ENCODE results near the gene FGG.

The FGG gene

DNA sequence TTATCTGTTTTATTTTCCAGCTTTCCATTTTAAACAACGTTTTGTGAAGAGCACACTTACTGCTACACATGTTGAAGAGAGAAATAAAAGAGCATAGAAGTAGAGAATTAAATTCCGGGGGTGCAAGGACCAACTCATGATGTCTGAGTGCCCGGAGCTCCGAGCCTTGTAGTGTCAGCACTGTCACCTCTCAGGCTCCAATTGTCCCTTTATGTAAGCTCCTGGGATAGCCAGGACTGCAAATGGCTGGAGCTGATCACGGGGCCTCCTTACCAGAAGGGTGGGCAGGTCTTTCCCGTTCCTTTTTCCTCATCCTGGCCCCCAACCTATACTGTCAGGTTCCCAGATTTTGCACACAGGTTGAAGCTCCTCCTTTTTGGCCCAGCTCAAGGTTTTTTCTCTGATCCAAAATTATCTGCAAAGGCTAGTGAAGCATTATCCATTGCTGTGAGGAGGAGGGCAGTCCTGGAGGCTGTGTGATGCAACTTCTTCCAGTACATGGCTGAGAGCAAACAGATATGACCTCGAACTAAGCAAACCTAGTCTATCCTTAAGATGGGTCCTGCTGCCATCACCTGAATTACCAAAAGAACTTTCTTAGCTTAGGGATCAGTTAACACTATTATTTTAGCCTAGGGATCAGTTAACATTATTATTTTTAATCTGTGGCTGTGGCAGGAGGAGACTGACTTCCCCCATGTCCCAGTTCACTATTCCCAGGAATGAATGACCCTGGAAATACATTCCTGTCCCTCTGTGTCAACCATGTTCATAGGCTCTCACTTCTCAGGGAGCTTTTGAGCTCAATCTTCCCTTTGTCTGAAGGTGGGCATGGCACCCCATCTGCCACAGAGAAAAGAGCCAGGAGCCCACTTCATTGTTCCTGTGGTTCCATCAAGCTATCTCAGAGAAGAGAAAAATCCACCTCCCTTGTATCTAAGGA lies at the start of gene FGG:
FGG (minus strand) TSS at position 185 of the 943 bp plus-strand sequence; CDS start at position 138, 47 bp downstream.
- no peak for DNase-seq

DNA sequence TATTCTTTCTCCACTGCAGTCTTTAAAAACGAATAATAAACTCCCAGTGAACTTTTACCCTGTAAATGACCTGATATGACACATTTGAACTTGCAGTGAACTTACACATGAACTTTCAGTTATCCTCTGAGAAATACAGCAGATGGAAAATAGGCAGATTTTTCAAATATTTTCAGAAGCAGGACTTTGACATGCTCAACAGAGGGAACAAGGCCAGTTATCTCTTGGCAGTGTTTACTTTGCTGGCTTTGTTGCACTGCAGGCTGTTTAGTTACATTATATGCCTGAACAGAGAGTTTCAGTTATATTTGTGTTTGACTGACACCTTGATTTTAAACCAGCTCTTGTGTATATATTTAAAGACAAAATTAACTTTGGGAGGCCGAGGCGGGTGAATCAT lies 47.6 kb upstream of the FGG start:
- no peak for DNase-seq

DNA sequence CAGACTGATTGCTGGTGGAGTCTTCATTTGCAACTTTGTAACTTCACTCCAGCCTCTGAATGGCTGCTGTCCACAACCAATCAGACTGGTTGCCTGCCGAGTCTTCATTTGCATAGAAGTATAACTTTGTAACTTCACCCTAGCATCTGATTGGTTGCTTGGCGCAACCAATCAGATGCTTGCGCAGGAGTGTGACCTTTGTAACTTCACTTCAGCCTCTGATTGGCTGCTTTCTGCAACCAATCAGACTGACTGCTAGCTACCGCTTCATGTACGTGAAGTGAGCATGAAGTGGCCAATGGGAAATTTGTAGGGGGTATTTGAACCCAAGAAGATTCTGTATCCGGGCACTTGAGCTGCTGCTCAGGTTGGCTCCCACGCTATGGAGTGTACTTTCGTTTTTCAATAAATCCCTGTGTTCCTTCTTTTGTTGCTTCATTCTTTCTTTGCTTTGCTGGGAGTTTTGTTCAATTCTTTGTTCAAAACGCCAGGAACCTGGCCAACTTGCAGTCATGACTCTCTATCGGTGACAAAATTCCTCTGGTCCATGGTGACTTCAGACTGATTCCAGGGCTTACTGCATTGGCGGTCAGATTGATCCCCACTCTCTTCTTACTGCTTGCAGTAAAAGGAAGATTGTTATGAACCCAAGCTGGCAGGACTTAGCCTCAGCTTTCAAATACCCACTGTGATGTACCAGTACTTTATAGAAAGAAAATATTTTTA lies 46.4 kb upstream of the FGG start:
- DNase-seq, result no peak

DNA sequence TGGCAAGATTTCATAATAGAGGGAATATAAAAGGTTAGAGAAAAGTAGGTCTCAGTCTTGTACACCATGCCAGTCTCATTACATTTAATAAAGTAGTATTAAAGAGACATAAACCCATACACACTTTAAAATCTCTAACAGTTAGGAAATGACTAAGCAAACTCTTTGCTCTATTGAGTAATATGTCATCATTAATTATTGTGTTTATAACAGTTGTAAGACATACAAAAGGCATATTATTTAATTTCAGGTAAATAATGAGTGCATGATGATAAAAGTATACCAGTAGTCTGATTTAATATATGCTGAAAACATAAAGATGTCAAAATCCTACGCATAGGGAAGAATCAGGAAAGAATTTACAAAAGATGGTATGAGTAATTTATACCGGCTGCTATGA lies 31.0 kb upstream of the FGG start:
- no peak for DNase-seq

DNA sequence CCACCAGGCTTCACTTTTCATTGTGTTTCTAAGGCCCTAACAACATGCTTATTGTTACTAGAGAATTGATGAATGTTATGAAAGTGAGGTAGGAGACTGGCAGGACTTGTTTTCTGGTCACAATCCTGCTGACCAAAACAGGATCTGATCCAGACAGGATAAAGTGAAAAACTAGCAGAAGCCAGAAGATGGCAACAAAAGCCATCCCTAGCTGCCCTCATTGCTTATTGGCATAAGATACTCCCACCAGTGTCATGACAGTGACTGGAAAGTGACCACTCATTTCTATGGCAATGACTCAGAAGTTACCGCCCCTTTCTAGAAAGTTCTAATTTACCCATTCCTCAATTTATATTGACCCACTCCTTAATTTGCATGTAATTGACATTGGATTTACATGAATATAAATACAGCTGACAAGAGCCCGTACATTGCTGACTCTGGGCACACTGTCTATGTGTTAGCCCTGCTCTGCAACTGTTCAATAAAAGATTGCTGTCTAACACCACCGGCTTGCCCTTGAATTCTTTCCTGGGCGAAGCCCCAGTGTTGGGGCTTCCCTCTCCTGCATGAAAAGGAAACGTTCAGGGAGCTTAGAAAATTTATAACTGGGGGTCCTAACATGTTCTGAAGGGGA lies 30.0 kb upstream of the FGG start:
- DNase-seq, result no peak

DNA sequence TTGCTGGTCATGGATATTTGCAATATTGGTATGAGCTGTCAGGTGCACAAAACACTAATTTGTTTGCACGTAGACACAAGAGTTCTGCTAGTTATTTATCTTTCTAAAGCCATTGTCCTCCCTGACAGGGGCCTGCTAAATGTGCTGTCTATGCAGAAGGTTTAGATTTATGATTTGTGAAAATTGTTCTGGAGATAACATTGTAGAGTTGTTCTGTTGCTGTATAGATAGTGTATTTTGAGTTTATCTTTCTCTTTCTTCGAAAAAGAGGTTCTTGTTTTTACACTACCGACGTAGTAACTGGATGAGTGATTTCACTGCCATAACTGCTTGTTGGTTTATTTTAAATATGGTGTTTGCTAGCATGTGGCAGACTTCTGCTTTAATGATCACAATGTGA lies 28.5 kb upstream of the FGG start:
- DNase-seq, result no peak

DNA sequence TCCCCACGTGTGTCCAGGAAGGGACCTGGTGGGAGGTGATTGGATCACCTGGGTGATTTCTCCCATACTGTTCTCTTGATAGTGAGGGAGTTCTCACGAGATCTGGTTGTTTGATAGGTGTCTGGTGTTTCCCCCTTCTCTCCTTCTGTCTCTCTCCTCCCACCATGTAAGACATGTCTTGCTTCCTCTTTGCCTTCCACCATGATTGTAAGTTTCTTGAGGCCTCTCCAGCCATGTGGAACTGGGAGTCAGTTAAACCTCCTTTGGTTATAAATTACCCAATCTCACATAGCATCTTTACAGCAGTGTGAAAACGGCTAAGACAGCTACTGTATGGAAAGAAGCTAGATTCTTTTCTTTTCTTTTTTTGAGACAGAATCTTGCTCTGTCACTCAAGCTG lies 21.6 kb upstream of the FGG start:
- no peak for DNase-seq

DNA sequence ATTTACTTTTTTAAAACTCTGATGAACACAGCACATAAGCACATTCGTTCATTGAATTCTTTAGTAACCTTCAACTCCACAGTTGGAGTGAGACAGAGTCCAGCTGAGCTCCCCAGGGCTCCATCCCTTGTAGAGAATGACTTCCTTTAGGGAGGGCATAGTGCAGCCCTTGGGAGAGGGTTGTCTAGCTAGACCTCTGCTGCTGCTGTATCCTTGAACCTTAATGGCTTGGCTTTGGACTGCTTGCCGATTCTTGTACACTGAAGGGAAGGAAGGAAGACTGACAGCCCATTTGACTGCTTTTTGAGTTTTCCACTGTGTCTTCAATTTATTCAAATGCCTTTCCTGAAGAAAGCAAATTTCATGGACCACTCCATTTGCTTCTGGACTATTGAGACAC lies 19.4 kb upstream of the FGG start:
- no peak for DNase-seq

DNA sequence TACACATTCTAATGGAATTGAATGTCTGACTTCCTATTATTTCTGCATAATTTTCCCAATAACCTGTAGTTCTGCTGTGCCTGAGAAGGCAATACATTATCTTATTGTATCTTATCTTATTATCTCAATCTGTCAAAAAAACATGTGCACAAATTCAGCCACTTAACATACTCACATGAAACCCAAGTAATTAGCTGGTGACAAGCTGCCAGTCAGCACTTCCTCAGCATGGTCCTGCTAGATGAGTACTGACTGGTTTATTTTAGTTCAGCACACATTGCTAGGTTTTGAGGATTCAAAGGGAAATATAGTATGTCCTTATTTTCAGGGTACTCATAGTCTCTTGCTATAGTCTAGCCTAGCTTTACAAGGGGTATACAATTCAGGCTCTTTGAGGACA lies 17.9 kb upstream of the FGG start:
- DNase-seq, result no peak

DNA sequence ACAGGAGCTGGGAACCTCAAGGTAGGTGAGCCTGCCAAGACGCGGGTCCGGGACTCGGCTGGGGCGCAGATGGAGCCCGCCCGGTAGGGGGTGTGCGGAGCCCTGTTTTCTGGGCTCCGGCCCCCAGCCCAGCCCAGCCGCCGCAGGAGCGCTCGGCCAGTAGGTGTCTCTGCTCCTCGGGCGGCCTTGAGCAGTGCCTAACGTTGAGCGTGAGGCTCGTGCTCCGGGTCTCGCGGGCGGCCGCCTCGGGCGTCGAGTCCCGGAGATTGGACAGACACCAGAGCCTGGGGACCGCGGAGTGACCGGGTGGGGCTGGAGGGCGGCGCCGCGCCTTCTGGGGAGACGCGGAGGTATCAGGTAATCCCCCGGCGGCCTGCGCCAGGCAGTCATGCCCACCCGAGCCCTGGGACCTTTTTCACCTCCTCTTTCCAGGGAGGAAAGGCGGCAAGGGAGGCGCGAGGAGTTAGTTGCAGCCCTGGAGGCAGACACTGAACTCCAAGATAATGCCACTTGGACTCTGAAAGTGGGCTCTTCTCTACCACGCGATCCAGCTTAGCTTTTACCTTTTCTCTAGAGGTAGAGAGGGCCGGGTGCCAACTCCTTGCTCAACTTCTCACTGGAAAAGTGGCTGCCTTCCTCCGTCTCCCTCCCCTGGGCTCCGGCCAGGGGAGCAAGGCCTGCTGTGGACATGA lies 14.5 kb upstream of the FGG start:
- peak; percentile 35 for DNase-seq

DNA sequence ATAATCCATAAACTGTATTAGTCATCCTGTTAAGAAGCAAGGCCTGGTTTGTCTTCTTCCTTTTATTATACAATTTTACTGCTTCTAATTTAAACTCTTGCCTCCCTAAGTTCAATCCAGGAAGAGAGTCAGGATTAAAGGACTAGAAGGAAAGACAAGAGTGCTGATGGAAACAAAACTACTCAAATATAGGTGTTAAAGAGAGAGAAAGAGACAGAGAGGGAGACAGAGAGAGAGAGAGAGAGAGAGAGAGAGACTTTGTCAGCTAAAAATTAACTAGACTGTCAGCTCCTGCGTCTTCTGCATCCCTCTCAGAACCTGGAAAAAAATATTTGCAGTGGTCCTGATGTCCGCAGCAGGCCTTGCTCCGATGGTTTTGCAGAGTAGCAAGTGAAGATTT lies 13.5 kb upstream of the FGG start:
- no peak for DNase-seq

DNA sequence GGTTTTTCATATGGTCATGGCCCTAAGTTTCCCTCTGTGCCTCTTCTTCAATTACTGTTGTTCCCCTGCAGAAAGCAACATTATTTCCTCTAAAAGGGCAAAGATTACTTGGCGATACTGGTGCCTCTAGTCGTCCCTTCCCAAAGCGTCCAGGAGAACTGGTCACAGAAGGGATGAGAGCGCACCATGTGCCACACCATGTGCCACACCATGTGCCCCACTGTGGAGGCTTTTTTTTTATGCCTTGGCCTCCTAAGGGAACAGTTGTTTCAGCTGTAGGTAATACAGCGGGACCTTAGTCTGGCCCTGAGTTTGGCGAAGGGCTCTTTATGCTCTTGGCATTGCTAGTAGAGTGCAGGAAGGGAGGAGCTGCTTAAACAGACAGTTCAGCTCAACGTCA lies 11.5 kb upstream of the FGG start:
- DNase-seq, result no peak

DNA sequence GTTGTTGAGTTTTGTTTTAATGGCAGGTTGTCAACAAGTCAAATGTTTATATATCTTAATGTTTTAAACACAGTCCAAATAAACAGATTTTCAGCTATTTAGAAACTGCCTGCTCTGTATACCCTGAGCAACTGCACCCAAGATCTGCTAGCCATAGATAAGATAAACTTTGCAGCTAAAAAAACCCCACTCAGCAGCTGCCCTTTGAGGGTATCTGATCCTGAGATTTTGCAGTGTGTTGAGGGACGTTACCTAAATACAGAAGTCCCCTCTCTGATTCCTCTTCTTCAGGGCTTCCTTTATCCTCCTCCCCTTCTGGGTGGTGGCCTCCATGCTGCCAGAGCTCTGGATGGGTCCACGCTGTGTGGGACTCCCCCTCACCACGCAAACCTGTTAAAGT lies 11.0 kb upstream of the FGG start:
- no peak for DNase-seq

DNA sequence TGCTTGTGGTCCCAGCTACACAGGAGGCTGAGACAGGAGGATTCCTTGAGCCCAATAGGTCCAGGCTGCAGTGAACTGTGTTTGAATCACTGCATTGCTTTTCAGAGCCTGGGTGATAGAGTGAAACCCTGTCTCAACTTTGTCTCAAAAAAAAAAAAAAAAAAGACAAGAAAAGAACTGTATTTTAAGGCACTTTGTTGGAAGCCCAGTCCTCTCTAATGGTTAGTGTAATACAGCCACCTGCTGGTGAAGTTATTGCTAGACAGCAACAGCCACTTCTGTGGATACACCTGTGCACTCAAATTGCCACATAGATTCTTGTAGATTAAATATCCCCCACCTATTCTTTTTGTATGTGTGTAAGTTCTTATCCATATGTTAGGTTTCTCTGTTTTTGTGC lies 10.1 kb upstream of the FGG start:
- no peak for DNase-seq

DNA sequence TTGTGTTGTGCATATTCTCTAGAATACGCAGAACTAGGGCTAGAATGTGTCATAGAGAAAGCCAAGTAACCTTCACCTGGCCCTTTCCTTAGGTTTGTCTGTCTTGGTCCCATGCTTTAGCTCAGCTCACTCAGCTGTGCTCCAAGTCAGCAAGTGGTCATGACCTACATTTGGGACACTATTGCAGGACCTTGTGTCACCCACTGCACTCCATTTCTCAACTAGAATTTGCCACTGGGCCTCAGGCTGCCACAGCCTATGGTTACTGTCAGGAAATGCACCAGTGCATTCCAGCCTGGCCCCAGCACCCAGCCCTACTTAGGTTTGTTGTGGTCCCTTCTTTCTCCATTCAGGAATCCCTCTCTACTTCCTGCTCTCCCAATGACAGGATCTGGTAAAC lies 7.7 kb upstream of the FGG start:
- no peak for DNase-seq

DNA sequence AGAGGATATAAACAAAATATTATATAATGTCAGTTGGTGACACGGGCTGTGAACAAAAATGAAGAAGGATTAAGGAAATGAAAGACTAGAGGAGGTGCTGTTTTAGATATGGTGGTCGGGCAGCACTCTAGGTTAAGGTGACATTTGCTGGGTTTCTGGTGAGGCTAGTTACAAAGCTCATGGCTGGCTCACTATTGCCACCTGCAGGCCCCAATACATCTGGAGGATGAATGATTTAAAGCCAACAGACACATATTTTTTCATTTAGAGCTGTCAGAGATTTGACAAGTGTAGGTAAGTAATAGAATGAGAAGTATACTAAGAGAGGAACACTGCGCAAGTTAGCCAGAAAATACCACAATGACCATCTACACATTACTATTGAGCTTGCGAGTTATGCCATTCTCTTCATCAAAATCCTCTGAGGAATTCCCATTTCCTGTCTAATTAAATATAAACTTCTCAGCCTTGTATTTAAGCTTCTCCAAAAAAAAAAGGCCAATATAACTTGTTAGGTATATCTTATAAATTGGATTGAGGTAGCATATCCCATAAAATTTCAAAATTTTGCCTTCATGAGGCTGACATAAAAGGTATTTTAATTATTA lies 6.4 kb upstream of the FGG start:
- peak; percentile 40 for DNase-seq

DNA sequence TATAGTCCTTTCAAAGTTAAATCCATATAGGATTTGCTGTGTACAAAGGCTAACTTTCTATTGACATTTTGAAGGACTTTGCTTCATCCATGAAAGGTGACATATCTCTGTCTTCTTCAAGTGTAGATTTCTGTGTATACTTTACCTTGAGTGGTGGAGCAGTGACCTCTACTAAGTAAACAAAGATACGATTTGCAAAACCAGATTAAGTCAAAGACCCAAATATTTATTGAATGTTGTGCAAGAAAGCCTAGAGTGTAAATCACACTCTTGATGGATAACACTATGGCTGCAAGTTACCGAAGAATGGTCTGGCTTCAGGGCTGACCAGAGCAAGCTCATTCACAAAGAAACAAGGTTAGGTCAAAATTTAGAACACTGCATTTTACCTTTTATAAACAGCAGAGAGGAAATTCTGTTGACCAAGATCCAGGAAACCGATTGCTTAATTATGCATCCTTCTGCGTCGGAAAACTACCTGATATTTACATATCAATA lies 5.4 kb upstream of the FGG start:
- no peak for DNase-seq

DNA sequence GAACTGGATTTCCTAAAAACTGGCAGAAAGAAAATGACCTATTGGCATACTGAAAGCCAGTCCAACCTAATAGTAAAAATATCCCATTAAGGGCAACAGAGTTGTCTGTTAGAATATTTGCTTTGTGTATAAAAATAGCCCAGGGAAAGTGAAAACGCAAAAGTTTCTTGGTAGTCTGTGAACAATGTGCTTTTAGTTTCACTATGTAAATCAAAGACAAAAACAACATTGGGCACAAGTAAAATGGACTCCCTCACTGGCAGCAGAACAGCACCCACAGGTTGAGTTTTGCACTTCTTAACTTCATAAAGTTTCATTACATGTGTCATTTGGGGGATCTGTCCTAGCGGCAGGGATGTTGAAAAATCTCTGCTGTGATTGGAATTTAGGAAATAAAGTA lies 4.3 kb upstream of the FGG start:
- no peak for DNase-seq

DNA sequence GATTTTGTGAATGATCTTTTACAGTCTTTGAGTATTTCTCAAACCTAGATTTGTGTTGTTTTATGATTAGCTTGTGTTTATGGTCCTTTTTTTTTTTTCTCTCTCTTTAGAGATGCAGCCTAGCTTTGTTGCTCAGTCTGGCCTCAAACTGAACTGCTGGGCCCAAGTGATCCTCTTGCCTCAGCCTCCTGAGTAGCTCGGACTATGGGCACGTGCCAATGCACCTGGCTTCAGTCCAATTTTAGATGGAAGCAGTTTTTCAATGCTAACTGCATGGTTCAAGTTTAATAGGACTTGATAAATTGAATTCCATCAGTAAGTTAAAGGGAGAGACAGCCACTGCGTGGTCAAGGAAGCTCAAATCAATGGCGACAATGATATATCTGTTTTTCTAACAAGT lies 3.8 kb upstream of the FGG start:
- DNase-seq, result no peak

DNA sequence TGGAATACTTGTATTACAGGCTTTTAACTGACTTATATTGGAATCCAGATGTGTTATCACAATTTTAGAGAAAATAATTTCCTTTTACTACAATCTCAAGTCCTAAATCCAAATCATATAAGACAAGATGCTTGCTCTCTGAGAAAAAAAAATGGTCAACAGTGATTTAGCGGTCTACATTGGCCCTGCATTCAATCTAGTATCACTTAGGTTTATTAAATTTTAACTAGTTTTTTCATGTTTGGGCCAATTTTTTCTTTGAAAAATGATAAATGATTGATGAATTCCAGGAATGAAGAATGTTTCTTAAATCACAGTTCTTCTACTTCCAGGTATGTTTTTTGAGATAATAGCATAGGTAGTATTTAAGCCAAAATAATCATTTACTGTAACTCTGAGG lies 2.8 kb upstream of the FGG start:
- no peak for DNase-seq

DNA sequence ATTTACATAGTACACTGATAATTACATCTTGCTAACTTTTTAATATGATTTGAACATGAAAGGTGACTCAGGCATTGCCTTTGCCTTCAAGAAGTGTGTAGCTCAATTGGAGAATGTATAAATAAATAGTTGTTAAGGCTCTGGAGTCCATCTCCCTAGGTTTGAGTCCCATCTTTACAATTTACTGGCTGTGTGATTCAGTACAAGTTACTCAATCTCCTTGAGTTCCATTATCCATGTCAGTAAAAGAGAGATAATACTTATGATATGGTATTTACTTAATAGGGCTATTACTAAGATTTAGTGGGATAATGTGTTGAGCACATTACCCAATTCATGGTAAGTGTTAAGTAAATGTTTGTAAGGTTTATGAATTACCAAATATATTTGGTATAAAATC lies 1.9 kb upstream of the FGG start:
- no peak for DNase-seq

DNA sequence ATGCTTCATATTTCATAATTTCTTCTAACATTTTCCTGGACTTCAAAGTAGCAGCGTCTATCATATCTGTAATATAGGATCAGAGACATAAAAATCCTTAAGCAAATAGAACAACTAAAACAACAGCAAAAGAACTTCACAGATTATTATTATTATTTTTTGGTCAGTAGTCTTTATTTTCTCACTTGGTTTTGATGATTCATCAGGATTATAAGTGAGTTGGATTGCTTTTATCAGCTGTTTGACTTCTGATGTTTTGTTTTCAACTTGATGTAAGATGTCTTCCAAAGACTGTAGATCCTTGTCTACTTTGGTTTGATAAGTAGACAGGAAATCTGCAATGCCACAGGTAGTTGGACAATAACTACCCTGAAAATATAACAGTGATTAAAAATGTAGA lies 623 bp downstream of the FGG start:
- DNase-seq, result no peak

DNA sequence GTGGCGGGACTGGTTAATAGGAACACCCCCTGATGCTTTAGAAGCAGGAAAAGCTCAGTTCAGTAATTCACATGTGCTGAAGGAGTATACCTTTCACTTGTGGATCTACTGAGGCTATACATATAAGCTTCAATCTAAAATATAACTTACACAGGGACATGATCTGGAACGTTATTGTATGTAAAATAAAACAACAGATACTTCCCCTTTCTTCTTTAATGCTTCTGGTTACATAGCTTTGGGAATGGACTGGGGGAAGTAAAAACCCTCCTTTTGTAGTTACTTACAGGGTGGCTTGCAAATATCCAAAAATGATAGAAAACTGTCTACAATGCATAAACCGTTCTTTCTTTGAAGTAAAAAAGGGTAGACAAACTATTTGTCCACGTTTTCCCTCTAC lies 1.9 kb downstream of the FGG start:
- DNase-seq, result no peak

Measured in activated naive CD4-positive, alpha-beta T cell treated with Interleukin-2 at 50 U/mL for 16 hours (primary cell).